ENCODE results near the gene RTN4. TPM values are rescaled to one million over a fixed set of nuclear protein-coding genes. Genes with fewer than 3 reads are reported as not detected.
"Not testable (repeated sequence)": the region's sequence is repeated elsewhere in the genome, so short reads cannot be mapped to it uniquely, and the experiment has no call there.

Gene RTN4
- polyA plus RNA-seq, 1 donor: 669 TPM

DNA sequence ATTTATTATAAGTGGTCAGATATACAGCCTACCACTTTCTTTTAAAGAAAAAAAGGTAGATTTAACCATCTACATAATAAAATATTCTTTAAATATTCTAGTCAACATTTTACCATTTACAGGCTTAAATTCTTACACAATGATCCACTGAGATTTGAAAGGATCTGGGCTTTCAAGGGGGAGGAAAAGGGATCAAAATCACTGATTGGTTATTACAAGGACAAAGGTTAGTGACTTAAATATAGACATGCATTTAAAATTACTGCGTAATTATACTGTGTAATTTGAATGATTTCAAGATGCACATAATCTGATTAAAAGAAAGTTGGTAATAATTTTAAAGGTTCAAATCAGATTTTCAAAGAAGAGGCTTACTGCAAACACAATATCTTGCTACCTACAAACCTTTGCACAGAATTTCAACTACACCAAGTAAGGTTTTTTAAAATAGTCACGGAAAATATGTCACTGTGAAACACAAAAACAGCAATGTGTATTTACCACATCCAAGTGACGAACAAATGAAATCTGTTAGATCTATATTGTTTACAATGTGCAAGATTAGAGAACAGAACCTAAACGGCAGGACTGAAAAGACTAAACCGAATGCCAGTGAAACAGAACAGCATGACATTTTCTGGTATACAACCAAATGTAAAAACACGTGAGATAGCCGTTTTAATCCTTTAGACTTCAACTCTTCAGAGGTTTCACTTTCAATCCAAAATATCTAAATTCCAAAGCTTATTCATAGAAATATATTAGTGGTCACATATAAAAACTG, 40.8 kb downstream of the RTN4 start:
- DNase-seq (ENCODE audit: low read depth): no peak

GRCh38 chr2:55006306-55006705, 43.9 kb downstream of the RTN4 start:
- DNase-seq (ENCODE audit: low read depth): no peak

DNA sequence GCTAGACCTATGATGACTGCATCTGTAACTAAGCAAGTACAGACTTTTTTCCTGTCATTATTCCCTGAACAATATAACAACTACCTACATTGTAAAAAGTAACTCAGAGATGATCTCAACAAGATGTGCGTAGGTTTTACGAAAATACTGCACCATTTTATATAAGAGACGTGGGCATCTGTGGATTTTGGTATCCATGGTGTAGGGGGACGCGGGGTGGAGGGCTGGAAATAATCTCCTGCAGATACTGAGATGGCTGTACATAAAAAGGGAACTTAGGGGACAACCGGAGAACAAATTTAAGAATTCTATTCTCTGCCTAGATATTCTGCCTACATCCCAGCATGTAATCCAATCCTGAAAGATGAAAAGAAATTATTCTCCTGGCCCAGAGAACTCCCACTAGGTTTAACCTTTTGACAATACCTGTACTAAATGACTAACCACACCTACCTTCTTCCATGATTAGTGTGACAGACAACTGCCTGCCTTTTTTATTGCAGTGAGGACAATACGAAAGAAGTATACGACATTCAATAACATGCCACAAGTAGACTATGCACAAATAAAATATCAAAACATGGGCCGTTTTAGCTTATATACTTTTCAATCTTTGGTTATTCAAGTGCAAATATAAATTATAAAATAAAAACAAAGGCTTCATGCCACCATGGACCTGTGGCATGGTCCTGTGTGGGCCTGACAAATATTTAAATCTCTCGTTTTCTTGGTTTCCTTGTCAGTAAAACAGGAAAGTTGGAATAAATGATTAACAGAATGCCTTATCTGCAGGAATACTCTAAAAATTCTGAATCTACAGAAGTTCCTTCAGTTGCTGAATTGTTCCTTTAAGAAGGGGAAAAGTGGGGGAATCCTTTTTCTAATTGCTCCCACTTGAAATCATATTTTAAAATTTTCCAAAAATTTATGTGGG, 46.3 kb downstream of the RTN4 start:
- no peak for DNase-seq (ENCODE audit: low read depth)

- no peak for DNase-seq (ENCODE audit: low read depth)
Measured at GRCh38 chr2:55001716-55002115, 48.5 kb downstream of the RTN4 start.

GRCh38 chr2:55000341-55000740, 49.9 kb downstream of the RTN4 start:
- no peak for DNase-seq (ENCODE audit: low read depth)

- no peak for DNase-seq (ENCODE audit: low read depth)
Measured at GRCh38 chr2:54999182-54999581, 51.1 kb downstream of the RTN4 start.

GRCh38 chr2:54997826-54998225, 52.4 kb downstream of the RTN4 start:
- DNase-seq (ENCODE audit: low read depth): no peak

DNA sequence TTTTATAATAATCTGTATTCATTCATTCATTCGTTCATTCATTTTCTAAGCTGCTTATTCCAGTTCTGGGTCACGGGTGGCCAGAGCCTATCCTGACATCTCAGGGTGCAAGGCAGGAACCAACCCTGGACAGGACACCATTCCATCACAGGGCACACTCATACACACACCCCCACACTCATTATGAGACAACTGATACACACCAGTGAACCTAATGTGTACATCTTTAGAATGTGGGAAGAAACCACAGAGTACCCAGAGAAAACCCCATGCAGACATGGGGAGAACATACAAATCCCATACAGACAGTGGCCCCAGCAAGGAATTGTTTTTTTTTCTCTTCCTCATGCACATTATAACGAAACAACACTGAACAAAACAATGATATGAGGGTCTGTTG, 54.7 kb downstream of the RTN4 start:
- DNase-seq (ENCODE audit: low read depth): no peak

DNA sequence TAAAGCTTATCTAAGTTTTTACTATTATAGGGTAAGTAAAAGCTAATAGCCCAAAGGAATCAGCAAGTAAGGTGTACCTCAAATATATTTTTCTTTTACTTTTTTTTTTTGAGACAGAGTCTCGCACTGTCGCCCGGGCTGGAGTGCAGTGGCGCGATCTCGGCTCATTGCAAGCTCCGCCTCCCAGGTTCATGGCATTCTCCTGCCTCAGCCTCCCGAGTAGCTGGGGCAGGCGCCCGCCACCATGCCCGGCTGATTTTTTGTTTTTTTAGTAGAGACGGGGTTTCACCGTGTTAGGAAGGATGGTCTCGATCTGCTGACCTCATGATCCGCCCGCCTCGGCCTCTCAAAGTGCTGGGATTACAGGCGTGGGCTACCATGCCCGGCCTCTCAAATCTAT, 59.6 kb downstream of the RTN4 start:
- not testable (repeated sequence) for DNase-seq (ENCODE audit: low read depth)

- no peak for DNase-seq (ENCODE audit: low read depth)
Measured at GRCh38 chr2:54988612-54989011, 61.6 kb downstream of the RTN4 start.

DNA sequence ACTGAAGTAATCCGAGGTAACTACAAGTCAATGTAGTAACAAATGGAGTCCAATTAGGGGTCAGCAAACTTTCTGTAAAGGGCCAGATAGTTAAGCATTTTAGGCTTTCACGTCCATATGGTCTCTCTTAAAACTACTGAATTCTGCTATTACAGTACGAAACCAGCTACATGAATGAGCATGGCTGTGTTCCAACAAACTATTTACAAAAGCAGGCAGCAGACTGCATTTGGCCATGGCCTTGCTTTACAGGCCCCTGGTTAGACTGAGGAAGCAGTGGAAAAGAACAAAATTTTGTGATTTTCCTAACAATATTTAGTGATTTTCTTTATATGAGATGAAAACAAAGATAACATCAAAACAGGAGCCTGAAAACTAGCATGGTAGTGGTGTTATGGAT, 64.0 kb downstream of the RTN4 start:
- no peak for DNase-seq (ENCODE audit: low read depth)

- DNase-seq (ENCODE audit: low read depth): no peak
Measured at GRCh38 chr2:54984476-54984875, 65.8 kb downstream of the RTN4 start.

- no peak for DNase-seq (ENCODE audit: low read depth)
Measured at GRCh38 chr2:54983345-54984220, 66.7 kb downstream of the RTN4 start.

- no peak for DNase-seq (ENCODE audit: low read depth)
Measured at GRCh38 chr2:54981385-54981784, 68.9 kb downstream of the RTN4 start.

- DNase-seq (ENCODE audit: low read depth): no peak
Measured at GRCh38 chr2:54979321-54980044, 70.8 kb downstream of the RTN4 start.

GRCh38 chr2:54977149-54977548, 73.1 kb downstream of the RTN4 start:
- no peak for DNase-seq (ENCODE audit: low read depth)

DNA sequence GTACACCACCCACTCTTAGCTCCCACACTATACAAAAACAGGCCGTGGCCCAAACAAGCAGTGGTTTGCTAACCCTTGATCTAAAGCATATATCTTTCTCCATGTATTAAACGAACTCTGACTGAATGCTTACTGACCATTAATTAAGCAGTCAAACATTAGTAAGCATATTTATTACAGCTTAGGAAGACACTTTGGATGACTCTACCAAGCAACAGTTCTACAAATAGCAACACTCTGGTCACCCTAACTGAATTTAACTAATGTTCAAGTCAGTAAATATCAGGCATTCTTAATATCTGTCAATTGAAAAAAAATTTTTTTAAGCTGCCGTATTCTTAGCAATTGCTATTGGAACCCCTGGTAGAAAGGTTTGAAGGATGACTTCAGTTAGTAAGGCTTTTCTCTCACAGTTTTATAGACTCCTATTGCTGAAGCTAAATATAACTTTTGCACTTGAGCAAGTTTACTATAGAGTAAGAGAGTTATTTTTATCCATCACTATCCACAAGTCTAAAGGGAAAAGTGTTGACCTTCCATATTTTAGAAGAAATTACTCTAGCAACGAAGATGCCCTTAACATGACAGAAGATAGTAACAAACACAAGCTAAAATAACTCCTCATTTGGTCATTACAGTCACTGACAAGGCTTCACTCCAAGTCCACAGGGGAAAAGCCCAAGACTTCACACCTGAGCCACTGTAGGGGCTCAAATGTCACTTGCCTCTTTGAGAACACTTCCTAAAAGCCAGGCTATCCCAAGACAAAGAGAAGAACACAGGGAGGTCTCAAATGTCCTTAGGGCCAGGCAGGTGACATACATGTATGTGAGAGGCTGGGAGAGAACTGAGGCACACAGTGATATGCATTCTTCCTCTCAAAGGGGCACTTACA, 74.4 kb downstream of the RTN4 start:
- DNase-seq (ENCODE audit: low read depth): no peak

DNA sequence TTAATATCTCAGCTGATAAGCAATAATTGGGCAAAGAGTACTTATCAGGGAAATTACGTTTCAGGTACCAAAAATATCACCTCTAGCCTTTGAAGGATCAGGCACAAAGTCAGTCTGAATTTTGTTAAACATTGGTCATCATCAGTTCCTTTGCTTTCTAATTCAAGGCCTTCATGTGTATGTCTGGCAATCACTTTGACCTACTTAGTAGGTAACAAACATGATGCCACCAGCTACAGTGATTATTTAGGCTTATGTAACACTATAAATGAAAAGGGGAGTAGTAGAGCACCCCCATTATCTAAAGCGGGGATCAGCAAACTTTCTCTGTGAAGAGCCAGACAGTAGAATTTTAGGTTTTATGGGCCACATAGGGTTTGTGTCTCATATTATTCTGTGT, 75.1 kb downstream of the RTN4 start:
- DNase-seq (ENCODE audit: low read depth): no peak

DNA sequence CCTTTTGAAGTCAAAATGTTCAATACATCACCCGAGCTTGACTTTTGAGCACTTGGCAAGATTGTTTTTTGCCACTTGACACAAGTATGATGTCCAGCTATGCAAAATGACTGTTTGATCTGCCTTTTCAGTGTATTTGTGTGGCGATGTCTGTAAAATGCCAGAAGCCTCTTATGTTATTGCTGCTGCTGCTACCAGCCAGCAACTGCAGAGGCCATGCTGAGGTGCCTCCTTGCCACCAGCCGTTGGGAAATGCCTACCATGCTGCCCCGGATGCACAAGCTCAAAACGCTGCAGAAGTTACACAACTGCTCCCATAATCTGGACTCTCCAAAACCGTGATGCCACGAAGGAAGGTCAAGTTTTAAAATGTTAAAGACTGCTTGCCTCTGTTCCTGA, 80.3 kb downstream of the RTN4 start:
- no peak for DNase-seq (ENCODE audit: low read depth)

DNA sequence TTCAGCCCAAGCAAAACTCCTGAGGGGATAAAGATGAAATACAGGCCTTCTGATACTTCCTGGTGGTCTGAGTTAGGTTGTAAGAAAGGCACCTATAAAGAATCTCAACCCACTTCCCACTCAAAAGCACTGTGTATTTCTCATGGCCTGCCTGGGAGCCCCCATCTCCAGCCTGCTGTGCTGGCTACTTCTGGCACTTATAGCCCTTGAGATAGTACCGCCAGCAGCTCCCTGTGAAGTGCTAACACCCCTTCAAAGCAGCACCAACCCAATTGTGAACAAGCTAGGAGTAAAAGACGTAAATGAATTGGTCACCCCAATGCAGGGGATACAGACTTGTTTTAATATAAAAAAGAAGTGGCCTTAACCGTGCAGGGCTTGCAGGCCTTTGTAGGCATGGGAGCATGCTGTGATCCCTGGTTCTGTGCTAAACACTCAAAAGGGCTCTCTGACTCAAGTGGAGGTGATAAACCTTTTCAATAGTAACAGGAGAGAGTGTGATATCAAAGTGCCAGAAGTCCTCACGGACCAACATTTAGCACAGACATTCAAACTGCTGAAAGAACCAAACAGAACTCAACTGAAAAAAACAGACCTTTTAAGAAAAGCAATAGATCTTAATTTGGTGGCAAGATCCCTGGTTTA, 80.8 kb downstream of the RTN4 start:
- no peak for DNase-seq (ENCODE audit: low read depth)
